ENCODE data around the gene CRIP1. TPM values are rescaled to one million over a fixed set of nuclear protein-coding genes. Genes with fewer than 3 reads are reported as not detected.
A peak's percentile ranks its signal among the peaks of the same experiment; 100 is the strongest.

Gene CRIP1
- total RNA-seq, 1 experiment from 2014 or later, result 48.7 TPM

DNA sequence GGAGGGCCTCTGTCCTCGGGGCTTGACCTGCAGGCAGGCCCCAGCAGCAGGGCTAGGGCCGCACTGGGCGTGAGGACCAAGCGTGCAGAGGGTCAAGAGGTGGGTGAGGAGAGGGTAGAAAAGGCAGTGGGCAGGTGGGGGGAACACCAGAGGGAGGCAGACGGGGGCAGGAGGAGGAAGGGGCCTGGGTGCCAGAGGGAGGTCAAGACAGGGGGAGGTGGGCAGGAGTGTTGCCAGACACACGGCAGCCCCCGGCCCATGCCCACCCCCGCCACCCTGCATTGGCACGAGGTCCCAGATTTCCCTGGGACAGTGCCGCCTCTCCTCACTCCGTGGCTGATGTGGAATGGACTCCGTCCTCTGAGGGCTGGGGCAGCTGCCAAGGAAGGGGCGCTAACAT, 47.9 kb downstream of the CRIP1 start:
- intact Hi-C loops (cut with micrococcal nuclease), result no loop called here
- ChIA-PET CTCF (no interaction called here), POLR2A (ENCODE audit: unreplicated experiment) (no interaction called here)
- Histone ChIP-seq H3K9me2 (replicated peaks; ENCODE audit: low read length) (no peaks in the 10 kb centered on the region), H3K4me1 (ENCODE audit: insufficient read depth, low read length) (peaks cover 5% of the 10 kb centered on the region), H3K27ac (ENCODE audit: low read length) (no peak overlapping the region), H3K4me3 (ENCODE audit: low read length) (no peak overlapping the region), H3K79me2 (ENCODE audit: low read length) (no peaks in the 10 kb centered on the region), H3K9ac (ENCODE audit: low read length) (no peak overlapping the region), H2AFZ (ENCODE audit: low read length) (no peak overlapping the region), H3K4me2 (ENCODE audit: low read length) (no peak overlapping the region), H3K36me3 (ENCODE audit: low read depth, low read length) (no peaks in the 10 kb centered on the region; the same call in 1 of the 2 replicates), H3F3A (ENCODE audit: low read length, unreplicated experiment) (no peaks in the 10 kb centered on the region), H3K9me3 (ENCODE audit: low read length) (no peaks in the 10 kb centered on the region), H3K27me3 (ENCODE audit: low read length) (peaks cover 11% of the 10 kb centered on the region; the same call in 1 of the 2 replicates), H4K20me1 (ENCODE audit: low read length) (no peaks in the 10 kb centered on the region)
- TF ChIP-seq EZH2 (IDR thresholded peaks at IDR 0.05; ENCODE audit: low read length, unreplicated experiment), result no peak
- TF ChIP-seq EZH2phosphoT487 (IDR thresholded peaks at IDR 0.05; ENCODE audit: borderline replicate concordance, low read length), result no peak
- TF ChIP-seq, protein P1, sequence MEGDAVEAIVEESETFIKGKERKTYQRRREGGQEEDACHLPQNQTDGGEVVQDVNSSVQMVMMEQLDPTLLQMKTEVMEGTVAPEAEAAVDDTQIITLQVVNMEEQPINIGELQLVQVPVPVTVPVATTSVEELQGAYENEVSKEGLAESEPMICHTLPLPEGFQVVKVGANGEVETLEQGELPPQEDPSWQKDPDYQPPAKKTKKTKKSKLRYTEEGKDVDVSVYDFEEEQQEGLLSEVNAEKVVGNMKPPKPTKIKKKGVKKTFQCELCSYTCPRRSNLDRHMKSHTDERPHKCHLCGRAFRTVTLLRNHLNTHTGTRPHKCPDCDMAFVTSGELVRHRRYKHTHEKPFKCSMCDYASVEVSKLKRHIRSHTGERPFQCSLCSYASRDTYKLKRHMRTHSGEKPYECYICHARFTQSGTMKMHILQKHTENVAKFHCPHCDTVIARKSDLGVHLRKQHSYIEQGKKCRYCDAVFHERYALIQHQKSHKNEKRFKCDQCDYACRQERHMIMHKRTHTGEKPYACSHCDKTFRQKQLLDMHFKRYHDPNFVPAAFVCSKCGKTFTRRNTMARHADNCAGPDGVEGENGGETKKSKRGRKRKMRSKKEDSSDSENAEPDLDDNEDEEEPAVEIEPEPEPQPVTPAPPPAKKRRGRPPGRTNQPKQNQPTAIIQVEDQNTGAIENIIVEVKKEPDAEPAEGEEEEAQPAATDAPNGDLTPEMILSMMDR (conservative IDR thresholded peaks at IDR 0.05; ENCODE audit: low read depth, low read length), result no peak
- ATAC-seq, result no peak
- no peak for DNase-seq
- BruUV-seq (replicated peaks), result no TSS peak

DNA sequence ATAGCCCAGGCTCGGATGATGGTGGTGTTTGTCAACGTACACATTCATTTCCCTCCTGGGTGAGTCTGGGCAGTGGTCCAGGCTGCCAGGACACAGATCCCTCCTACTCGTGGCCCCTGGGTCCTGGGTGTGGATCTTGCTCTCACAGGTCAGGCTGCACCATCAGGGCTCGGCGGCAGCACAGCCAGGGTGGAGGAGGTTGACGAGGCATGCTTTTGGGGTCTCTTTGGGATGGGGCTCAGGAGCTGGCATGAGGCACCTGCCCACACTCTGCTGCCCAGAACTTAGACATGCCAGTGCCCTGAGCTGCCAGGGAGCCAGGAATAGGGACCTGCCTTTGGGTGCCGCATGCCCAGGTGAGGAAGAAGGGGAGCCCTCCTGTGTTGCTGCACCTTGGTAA, 49.4 kb downstream of the CRIP1 start:
- H2AFZ ChIP-seq (ENCODE audit: low read length), result no peak overlapping the region
- ATAC-seq, result no peak
- no peaks in the 10 kb centered on the region for H3K79me2 ChIP-seq (ENCODE audit: low read length)
- no peak overlapping the region for H3K9ac ChIP-seq (ENCODE audit: low read length)
- no peak for TF ChIP-seq EZH2 (IDR thresholded peaks at IDR 0.05; ENCODE audit: low read length, unreplicated experiment)
- TF ChIP-seq, protein P1 (conservative IDR thresholded peaks at IDR 0.05; ENCODE audit: low read depth, low read length), result no peak
- intact Hi-C loops (cut with micrococcal nuclease), result no loop called here
- peaks cover 5% of the 10 kb centered on the region for H3K4me1 ChIP-seq (ENCODE audit: insufficient read depth, low read length)
- H4K20me1 ChIP-seq (ENCODE audit: low read length), result no peaks in the 10 kb centered on the region
- H3K9me3 ChIP-seq (ENCODE audit: low read length), result no peaks in the 10 kb centered on the region
- no peaks in the 10 kb centered on the region; the same call in 1 of the 2 replicates for H3K36me3 ChIP-seq (ENCODE audit: low read depth, low read length)
- no peak overlapping the region for H3K4me2 ChIP-seq (ENCODE audit: low read length)
- no peak overlapping the region for H3K4me3 ChIP-seq (ENCODE audit: low read length)
- no peaks in the 10 kb centered on the region for H3F3A ChIP-seq (ENCODE audit: low read length, unreplicated experiment)
- no peak overlapping the region for H3K27ac ChIP-seq (ENCODE audit: low read length)
- H3K9me2 ChIP-seq (replicated peaks; ENCODE audit: low read length), result no peaks in the 10 kb centered on the region
- CTCF ChIA-PET, result interaction anchor here (1.1 kb wide), 1 partner anchor 12 kb away, joined by 3 read pairs; no protein-coding TSS in a partner anchor
- POLR2A ChIA-PET (ENCODE audit: unreplicated experiment), result no interaction called here
- BruUV-seq (replicated peaks), result no TSS peak
- DNase-seq, result no peak
- peaks cover 11% of the 10 kb centered on the region; the same call in 1 of the 2 replicates for H3K27me3 ChIP-seq (ENCODE audit: low read length)

DNA sequence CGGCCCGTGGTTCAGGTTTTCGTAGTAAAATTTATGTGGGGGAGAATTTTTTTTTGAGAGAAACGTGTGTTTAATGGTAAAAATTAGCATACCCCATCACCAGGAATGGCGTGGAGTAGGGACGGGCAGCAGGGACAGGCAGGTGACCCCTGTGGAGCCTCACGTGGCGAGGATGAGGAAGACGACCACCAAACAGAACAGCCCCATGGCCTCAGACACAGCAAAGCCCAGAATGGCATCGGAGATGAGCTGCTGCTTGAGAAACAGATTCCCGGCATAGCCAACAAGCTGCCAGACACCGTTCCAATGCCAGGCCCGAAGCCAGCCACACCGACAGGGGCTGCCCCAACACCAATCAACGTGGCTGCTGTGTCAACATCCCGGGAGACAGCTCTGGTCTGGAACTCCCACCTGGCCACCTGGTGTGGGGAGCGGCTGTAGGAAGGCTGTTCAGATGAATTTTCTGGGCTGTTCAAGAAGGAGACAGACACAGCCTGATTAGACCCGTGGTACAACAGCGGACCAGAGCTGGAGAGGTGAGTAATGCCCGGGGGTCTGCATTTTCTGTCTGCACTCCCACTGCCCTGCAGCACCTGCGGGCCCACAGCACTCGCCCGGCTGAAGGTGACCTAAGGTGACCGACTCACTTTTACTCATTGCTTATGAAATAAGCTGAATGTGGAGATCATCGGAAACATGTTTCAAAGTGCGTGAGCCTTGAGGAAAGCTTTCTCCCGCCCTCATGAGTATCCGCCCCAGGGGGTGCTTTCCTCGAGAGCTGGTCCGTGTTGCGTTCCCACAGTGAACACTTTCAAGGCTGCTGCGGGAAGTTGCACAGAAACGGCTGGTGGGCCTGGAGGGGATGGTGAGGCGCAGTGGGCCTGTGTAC, 50.2 kb downstream of the CRIP1 start:
- Histone ChIP-seq H2AFZ (ENCODE audit: low read length) (no peak overlapping the region), H3K4me3 (ENCODE audit: low read length) (no peak overlapping the region), H3K4me1 (ENCODE audit: insufficient read depth, low read length) (peaks cover 5% of the 10 kb centered on the region), H3K9me2 (replicated peaks; ENCODE audit: low read length) (no peaks in the 10 kb centered on the region), H3K4me2 (ENCODE audit: low read length) (0 out of 2 replicates have a peak overlapping the region, but pooled peaks have one; percentile 69), H4K20me1 (ENCODE audit: low read length) (no peaks in the 10 kb centered on the region), H3K36me3 (ENCODE audit: low read depth, low read length) (no peaks in the 10 kb centered on the region; the same call in 1 of the 2 replicates), H3F3A (ENCODE audit: low read length, unreplicated experiment) (no peaks in the 10 kb centered on the region), H3K9me3 (ENCODE audit: low read length) (no peaks in the 10 kb centered on the region), H3K79me2 (ENCODE audit: low read length) (no peaks in the 10 kb centered on the region), H3K27ac (ENCODE audit: low read length) (no peak overlapping the region), H3K27me3 (ENCODE audit: low read length) (peaks cover 15% of the 10 kb centered on the region), H3K9ac (ENCODE audit: low read length) (0 out of 2 replicates have a peak overlapping the region, but pooled peaks have one; percentile 25)
- ATAC-seq (no peak), DNase-seq (peak; percentile 19)
- no TSS peak for BruUV-seq (replicated peaks)
- POLR2A ChIA-PET (ENCODE audit: unreplicated experiment), result no interaction called here
- intact Hi-C loops (cut with micrococcal nuclease), result no loop called here
- CTCF ChIA-PET, result interaction anchor here (1.1 kb wide), 1 partner anchor 11 kb away, joined by 3 read pairs; no protein-coding TSS in a partner anchor
- TF ChIP-seq, protein P1 (conservative IDR thresholded peaks at IDR 0.05; ENCODE audit: low read depth, low read length), result no peak
- TF ChIP-seq EZH2phosphoT487 (IDR thresholded peaks at IDR 0.05; ENCODE audit: borderline replicate concordance, low read length) (no peak), EZH2 (IDR thresholded peaks at IDR 0.05; ENCODE audit: low read length, unreplicated experiment) (no peak)
